NT2/D1 (cell line): ENCODE results near the gene PLD1.

Experiments used
- SUZ12 ChIP-seq: IDR thresholded peaks from 2 replicates; pipeline ENCODE4 v1.6.1; 2011; ENCODE audit not compliant: insufficient read length, insufficient read depth; ENCODE audit errors: extremely low read depth
- YY1 ChIP-seq: IDR thresholded peaks from 2 replicates; pipeline ENCODE4 v1.6.1; 2011; ENCODE audit not compliant: insufficient read length, insufficient read depth
- ZNF274 ChIP-seq: IDR thresholded peaks from 2 replicates; pipeline ENCODE4 v1.6.1; 2011; ENCODE audit warnings: mild to moderate bottlenecking, low read depth, low read length

DNA sequence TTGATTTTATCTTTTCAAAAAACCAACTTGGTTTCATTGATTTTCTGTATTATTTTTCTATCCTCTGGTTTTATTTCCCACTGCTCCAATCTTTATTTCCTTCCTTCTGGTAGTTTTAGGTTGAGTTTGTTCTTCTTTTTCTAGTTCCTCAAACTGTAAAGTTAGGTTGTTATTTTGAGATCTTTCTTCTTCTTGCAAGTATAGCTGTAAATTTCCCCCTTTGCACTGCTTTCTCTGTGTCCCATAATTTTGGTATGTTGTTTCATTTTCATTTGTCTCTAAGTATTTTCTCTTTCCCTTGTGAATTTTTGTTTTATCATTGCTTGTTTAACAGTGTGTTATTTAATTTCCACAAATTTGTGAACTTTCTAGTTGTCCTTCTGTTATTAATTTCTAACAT lies 120.0 kb downstream of the PLD1 start:
- TF ChIP-seq YY1 (no peak), ZNF274 (no peak), SUZ12 (no peak)
